Measurements from ENCODE around the gene SPINK6.

SPINK6 gene

DNA sequence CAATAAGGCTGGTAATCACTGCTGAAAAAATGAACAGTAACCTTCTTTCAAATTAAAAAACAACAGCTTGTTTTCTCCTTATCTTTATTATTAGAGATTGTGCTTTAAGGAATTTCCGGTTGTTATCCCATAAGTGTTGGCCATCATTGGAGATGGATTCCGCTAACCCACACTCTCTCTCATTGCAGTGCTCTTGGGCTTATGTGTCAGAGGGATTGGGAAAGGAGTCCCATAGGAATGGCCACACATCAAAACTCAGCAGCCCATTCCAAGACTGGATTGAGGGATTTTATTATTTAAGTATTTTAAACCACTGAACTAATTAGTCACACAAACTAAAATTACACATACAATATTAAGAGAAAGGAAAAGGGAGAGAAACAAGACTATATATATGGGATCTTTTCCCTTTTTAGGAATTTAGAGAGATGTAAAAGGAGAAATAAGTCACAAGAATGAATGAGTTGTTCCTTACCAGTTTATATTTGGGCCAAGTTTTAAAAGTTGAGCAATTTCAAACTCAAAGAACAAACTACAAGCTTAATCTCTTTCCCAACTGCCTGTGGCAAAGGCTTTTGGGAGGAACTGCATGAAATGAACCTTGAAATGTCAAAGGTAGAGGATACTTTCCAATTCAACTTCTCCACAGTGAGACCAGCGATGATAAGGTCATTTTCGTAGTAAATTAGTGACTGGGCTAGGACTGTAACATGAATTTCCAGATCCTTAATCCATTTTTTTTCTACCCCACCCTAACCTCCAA lies 2.4 kb downstream of the SPINK6 start:
- no peak for DNase-seq (ENCODE audit: extremely low read depth, low read depth)
- TF ChIP-seq, protein P1, sequence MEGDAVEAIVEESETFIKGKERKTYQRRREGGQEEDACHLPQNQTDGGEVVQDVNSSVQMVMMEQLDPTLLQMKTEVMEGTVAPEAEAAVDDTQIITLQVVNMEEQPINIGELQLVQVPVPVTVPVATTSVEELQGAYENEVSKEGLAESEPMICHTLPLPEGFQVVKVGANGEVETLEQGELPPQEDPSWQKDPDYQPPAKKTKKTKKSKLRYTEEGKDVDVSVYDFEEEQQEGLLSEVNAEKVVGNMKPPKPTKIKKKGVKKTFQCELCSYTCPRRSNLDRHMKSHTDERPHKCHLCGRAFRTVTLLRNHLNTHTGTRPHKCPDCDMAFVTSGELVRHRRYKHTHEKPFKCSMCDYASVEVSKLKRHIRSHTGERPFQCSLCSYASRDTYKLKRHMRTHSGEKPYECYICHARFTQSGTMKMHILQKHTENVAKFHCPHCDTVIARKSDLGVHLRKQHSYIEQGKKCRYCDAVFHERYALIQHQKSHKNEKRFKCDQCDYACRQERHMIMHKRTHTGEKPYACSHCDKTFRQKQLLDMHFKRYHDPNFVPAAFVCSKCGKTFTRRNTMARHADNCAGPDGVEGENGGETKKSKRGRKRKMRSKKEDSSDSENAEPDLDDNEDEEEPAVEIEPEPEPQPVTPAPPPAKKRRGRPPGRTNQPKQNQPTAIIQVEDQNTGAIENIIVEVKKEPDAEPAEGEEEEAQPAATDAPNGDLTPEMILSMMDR (IDR thresholded peaks at IDR 0.05; ENCODE audit: low read depth, low read length), result no peak

DNA sequence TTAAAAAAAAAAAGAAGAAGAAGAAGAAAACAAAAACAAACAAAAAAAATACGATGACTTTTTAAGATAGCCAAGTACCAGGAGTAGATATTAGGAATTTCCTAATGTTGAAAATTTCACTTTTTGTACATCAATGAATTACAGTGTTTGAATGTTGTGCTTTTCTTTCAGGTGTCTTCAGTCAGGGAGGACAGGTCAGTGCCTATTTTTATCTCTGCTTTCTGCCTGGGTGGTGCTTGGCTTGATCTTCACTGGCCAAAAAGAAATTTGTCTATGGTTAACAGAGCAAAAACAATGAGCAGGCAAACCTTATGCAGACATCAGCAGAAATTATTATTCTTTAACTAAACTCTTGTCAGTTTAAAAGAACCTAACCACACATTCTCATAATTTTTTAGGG lies 3.0 kb downstream of the SPINK6 start:
- DNase-seq (ENCODE audit: extremely low read depth, low read depth), result no peak
- TF ChIP-seq, protein P1 (IDR thresholded peaks at IDR 0.05; ENCODE audit: low read depth, low read length), result no peak

DNA sequence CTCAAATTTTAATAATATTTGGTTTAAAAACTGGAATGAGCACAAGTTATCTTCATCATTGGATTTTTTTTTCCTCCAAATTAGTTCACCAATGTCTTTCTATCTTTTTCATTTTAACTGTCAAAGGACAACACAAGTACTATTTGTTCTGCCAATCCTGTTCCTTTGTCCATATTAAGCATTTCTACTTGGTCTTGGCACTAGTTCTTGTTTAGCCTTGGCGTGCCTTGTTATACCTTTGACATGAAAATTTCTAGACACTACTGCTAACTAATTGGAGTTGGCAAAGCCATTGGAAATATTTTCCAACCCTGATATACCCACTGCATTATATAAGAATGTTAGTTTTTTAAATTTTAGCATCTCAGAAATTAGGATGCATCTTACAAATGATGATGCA lies 3.8 kb downstream of the SPINK6 start:
- TF ChIP-seq, protein P1 (IDR thresholded peaks at IDR 0.05; ENCODE audit: low read depth, low read length), result no peak
- no peak for DNase-seq (ENCODE audit: extremely low read depth, low read depth)

DNA sequence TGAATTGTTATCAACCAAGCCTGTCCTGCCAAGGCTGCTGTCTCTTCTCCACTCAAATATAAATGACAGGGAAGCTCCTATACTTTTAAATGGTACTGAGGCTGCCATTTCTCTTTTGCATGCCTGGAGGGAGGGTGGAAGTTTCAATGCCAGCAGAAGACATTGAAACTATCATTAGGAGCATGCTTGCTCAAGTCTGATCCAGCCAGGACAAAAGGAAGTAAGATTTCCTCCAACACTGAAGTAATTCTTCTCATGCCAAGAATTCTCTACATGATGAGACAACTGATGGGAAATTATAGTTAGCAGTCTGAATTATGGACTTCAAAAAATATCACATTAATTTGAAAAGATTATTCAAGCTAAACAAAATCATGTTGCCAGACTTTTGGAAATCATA lies 5.4 kb downstream of the SPINK6 start:
- no peak for DNase-seq (ENCODE audit: extremely low read depth, low read depth)
- TF ChIP-seq, protein P1 (IDR thresholded peaks at IDR 0.05; ENCODE audit: low read depth, low read length), result no peak

DNA sequence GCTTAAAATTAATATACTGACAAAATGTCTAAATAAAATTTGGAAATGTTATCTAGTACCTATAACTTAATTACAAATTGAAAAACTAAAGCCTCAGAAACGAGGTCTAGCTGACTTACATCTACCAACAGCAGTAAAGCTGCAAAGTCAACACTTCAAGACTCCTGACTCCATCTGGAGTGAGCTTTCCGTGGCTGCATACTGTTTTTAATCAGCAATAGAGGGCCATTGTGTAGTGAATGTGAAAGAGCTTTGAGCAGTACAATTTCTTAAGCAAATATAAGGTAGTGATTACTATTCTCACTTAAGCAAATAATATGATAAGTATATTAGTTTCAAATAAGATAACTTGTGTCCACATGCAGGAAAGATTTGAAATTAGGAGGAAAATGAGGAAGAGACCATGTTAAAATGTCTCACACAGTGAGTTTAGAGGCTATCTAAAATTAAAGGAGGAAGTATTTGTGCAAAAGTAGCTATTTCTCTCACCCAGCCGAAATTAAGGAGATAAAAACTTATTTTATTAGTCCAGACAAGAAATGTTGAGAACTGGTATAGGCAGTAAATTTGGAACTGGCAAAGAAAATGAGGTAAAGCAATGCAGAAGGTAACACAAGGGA lies 6.4 kb downstream of the SPINK6 start:
- DNase-seq (ENCODE audit: extremely low read depth, low read depth), result no peak
- TF ChIP-seq, protein P1 (IDR thresholded peaks at IDR 0.05; ENCODE audit: low read depth, low read length), result no peak

DNA sequence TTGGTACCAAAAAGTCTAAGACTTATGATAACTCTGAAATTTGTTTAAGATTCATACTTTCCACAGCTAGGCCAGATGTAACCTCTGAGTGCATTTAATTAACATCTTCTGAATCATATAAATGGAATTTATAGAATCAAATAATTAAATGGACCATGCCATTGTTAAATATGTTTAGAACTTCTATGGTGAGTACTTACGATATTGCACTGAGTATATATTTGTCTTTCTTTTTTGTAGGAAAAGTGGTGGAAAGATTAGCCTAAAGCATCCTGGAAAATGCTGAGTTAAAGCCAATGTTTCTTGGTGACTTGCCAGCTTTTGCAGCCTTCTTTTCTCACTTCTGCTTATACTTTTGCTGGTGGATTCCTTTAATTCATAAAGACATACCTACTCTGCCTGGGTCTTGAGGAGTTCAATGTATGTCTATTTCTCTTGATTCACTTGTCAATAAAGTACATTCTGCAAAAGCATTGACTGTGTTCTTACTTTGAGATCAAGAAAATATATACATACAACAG lies 11.9 kb downstream of the SPINK6 start:
- TF ChIP-seq, protein P1 (IDR thresholded peaks at IDR 0.05; ENCODE audit: low read depth, low read length), result no peak
- DNase-seq (ENCODE audit: extremely low read depth, low read depth), result no peak

DNA sequence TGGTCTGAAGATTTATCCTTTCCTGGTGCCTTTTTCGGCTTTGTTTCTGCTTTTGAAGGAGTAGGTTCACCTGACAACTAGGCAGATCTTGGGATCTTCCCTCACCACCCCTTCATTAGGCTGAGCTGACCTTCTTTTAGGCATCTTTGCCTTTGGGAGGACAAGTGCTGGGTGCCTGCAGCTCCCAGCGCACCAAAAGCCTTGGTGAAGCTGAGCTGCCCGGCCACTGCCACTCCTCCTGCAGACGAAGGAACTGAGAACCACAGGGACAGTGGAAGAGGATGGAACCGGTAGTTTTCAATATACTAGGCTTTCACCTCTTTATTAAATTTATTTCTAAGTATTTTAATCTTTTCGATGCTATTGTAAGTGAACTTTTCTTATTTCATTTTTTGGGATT lies 18.7 kb downstream of the SPINK6 start:
- TF ChIP-seq, protein P1 (IDR thresholded peaks at IDR 0.05; ENCODE audit: low read depth, low read length), result no peak
- DNase-seq (ENCODE audit: extremely low read depth, low read depth), result no peak
